HG03469 (cell line): Measurements from ENCODE around the gene ELK1.

ENCODE experiments used
- ATAC-seq: cut with Tn5 transposase; IDR thresholded peaks from one replicate; pipeline ENCODE4 v1.9.1; 2021; ENCODE audit warnings: mild to moderate bottlenecking, moderate library complexity, moderate number of reproducible peaks; ENCODE audit not compliant: unreplicated experiment

Gene ELK1

GRCh38 chrX:47646636-47647035 lies 3.7 kb downstream of the ELK1 start:
- ATAC-seq, result no peak

- ATAC-seq, result no peak
These were observed 4.8 kb downstream of the ELK1 start for GRCh38 chrX:47645530-47645929.

GRCh38 chrX:47644557-47645091 lies 5.7 kb downstream of the ELK1 start:
- ATAC-seq, result no peak

GRCh38 chrX:47643926-47644325 lies 6.4 kb downstream of the ELK1 start:
- no peak for ATAC-seq

GRCh38 chrX:47638816-47639215 lies 11.5 kb downstream of the ELK1 start:
- ATAC-seq, result no peak

GRCh38 chrX:47637546-47638195 lies 12.7 kb downstream of the ELK1 start:
- no peak for ATAC-seq

GRCh38 chrX:47634871-47635575 lies 15.3 kb downstream of the ELK1 start:
- no peak for ATAC-seq

GRCh38 chrX:47633689-47634590 lies 16.4 kb downstream of the ELK1 start:
- ATAC-seq, result no peak

- ATAC-seq, result no peak
These were observed 17.7 kb downstream of the ELK1 start for GRCh38 chrX:47632666-47633065.

- ATAC-seq, result no peak
These were observed 18.7 kb downstream of the ELK1 start for GRCh38 chrX:47631676-47632075.

- ATAC-seq, result no peak
These were observed 20.8 kb downstream of the ELK1 start, which contains the start of gene CFP for GRCh38 chrX:47629419-47630200. Gene CFP (minus strand): TSS chrX:47629930. CDS start chrX:47629844, 86 bp downstream.

- no peak for ATAC-seq
These were observed 21.4 kb downstream of the ELK1 start for GRCh38 chrX:47628982-47629381.

GRCh38 chrX:47625365-47625764 lies 25.0 kb downstream of the ELK1 start:
- ATAC-seq, result no peak

- no peak for ATAC-seq
These were observed 26.8 kb downstream of the ELK1 start for GRCh38 chrX:47623540-47624027.

GRCh38 chrX:47621851-47622250 lies 28.5 kb downstream of the ELK1 start:
- ATAC-seq, result no peak

GRCh38 chrX:47620303-47620685 lies 30.1 kb downstream of the ELK1 start:
- ATAC-seq, result no peak

- ATAC-seq, result no peak
These were observed 30.7 kb downstream of the ELK1 start, which contains the start of gene SYN1 for GRCh38 chrX:47619486-47620302. Gene SYN1 (minus strand): TSS chrX:47619857. CDS start chrX:47619728, 129 bp downstream.

GRCh38 chrX:47618923-47619485 lies 31.4 kb downstream of the ELK1 start:
- no peak for ATAC-seq

- ATAC-seq, result no peak
These were observed 35.7 kb downstream of the ELK1 start for GRCh38 chrX:47614618-47615017.
